ENCODE data around the gene DNAJB14.

DNAJB14 gene

DNA sequence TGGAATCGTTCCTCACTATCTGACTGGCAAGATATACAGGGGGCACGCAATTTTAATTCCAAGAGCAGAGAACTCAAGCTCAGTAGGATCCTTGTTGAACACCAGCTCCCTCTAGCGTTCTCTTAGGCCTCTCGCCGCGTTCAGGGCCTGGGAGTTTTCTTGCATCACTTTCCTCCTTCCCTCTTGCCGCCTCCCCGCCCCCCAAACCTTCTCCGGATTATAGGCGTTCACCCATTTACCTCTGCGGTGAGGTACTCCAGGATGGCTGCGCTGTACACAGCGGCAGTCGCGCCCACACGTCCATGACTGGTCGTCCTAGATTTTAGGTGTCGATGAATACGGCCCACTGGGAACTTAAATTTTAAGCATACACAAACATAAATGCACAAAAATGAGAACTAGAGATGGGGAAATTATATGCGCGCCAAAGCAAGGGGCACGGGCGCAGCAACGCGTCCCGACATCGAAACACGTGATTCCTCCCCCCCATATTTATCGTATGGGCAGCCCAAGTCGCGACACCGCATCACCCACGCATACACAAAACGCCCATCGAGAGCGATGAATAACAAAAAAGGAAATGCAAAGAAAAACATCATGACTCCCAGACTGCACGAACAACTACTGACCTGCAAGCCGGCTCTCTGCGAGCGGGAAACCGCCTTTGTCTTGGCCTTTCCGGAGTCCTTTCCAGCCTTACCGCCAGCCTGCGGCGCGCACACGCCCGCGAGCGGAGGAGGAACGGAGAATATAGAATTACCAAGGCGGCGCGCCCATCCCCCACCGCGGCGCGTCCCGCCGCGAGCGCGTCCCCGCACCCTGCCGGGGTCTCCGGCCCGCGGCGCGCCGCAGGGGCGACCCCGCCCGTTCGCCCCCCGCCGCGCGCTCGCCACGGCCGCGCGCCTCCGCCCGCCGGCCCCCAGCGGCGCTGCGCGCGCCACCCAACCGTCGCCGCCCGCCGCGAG lies 2.9 kb upstream of the DNAJB14 start:
- Histone ChIP-seq H3K4me1 (ENCODE audit: control insufficient read depth in 1 of 2, insufficient read depth in 1 of 2, low read depth in 1 of 2, low read length in 1 of 2) (peaks cover 52 to 57% of the 10 kb centered on the region in 2 experiments), H3K9me3 (no peaks in the 10 kb centered on the region), H3K27ac (peak overlapping the region; percentile 95), H3K36me3 (peaks cover 16% of the 10 kb centered on the region), H3K4me3 (ENCODE audit: low read depth in 1 of 2, low read length in 1 of 2) (peak overlapping the region; percentile 85 to 90), H3K27me3 (no peaks in the 10 kb centered on the region)
- TF ChIP-seq CTCF (IDR thresholded peaks at IDR 0.05), result peak; percentile 96

DNA sequence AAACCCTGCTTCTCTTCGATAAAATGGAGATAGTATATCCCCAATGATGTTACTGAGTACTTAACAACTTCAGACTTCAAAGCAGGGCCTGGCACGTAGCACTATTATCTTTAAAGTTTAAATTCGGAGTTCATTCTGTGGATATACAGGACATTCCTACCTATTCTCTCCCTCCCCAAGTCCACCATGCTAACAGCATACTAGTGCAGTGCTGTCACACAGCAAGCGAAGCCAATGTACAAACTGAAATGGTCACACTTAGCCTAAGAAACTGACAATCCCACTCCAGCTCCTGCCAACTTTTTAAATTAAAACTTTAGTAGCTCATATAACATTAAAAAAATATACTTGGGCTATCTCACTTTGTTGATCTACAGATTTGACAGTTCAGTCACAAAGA lies 1.2 kb upstream of the DNAJB14 start:
- peaks cover 16% of the 10 kb centered on the region for H3K36me3 ChIP-seq
- H3K4me1 ChIP-seq (ENCODE audit: control insufficient read depth in 1 of 2, insufficient read depth in 1 of 2, low read depth in 1 of 2, low read length in 1 of 2), result peaks cover 65 to 66% of the 10 kb centered on the region in 2 experiments
- H3K4me3 ChIP-seq (ENCODE audit: low read depth in 1 of 2, low read length in 1 of 2), result no peak overlapping the region
- H3K27ac ChIP-seq, result peak overlapping the region; percentile 95
- H3K27me3 ChIP-seq, result no peaks in the 10 kb centered on the region
- H3K9me3 ChIP-seq, result no peaks in the 10 kb centered on the region
- TF ChIP-seq CTCF (IDR thresholded peaks at IDR 0.05), result no peak

DNA sequence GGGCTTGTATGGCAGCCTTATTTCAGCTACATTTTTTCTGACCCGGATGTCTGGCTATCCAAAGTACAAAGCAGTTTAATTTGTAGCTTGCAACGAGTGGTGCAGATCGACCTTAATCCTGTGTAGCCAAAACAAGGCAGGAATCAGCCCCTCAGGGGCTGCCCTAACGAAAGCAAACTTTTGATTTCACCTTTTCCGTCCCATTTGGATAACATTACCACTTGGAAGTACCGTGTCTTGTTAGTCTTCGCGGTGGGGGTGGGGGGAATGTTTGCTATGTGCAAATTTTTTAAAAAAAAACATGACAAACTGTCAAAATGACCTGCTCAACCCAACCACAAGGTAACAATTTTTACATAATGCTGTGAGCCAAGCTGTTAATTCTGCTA lies 766 bp upstream of the DNAJB14 start:
- Histone ChIP-seq H3K27ac (peak overlapping the region; percentile 95), H3K9me3 (no peaks in the 10 kb centered on the region), H3K4me3 (ENCODE audit: low read depth in 1 of 2, low read length in 1 of 2) (peak overlapping the region; percentile 72 to 95), H3K36me3 (peaks cover 16% of the 10 kb centered on the region), H3K27me3 (no peaks in the 10 kb centered on the region), H3K4me1 (ENCODE audit: control insufficient read depth in 1 of 2, insufficient read depth in 1 of 2, low read depth in 1 of 2, low read length in 1 of 2) (peaks cover 65 to 66% of the 10 kb centered on the region in 2 experiments)
- TF ChIP-seq CTCF (IDR thresholded peaks at IDR 0.05), result no peak

GRCh38 chr4:99945718-99946355 lies 581 bp downstream of the DNAJB14 start:
- peak overlapping the region; percentile 95 for H3K27ac ChIP-seq
- no peak for TF ChIP-seq CTCF (IDR thresholded peaks at IDR 0.05)
- H3K27me3 ChIP-seq, result no peaks in the 10 kb centered on the region
- peaks cover 55 to 58% of the 10 kb centered on the region in 2 experiments for H3K4me1 ChIP-seq (ENCODE audit: control insufficient read depth in 1 of 2, insufficient read depth in 1 of 2, low read depth in 1 of 2, low read length in 1 of 2)
- peaks cover 16% of the 10 kb centered on the region for H3K36me3 ChIP-seq
- H3K4me3 ChIP-seq (ENCODE audit: low read depth in 1 of 2, low read length in 1 of 2), result peak overlapping the region; percentile 72 to 95
- no peaks in the 10 kb centered on the region for H3K9me3 ChIP-seq

- peaks cover 49 to 51% of the 10 kb centered on the region in 2 experiments for H3K4me1 ChIP-seq (ENCODE audit: control insufficient read depth in 1 of 2, insufficient read depth in 1 of 2, low read depth in 1 of 2, low read length in 1 of 2)
- TF ChIP-seq CTCF (IDR thresholded peaks at IDR 0.05), result no peak
- H3K27ac ChIP-seq, result no peak overlapping the region
- no peaks in the 10 kb centered on the region for H3K27me3 ChIP-seq
- H3K9me3 ChIP-seq, result no peaks in the 10 kb centered on the region
- peaks cover 16% of the 10 kb centered on the region for H3K36me3 ChIP-seq
- H3K4me3 ChIP-seq (ENCODE audit: low read depth in 1 of 2, low read length in 1 of 2), result no peak overlapping the region
These were observed 2.4 kb downstream of the DNAJB14 start for GRCh38 chr4:99943904-99944437.
